Measurements from ENCODE around the gene SLC2A4RG. TPM values are rescaled to one million over a fixed set of nuclear protein-coding genes. Genes with fewer than 3 reads are reported as not detected.

Gene SLC2A4RG
- total RNA-seq, 1 donor from 2014 or later, result 65.6 TPM

DNA sequence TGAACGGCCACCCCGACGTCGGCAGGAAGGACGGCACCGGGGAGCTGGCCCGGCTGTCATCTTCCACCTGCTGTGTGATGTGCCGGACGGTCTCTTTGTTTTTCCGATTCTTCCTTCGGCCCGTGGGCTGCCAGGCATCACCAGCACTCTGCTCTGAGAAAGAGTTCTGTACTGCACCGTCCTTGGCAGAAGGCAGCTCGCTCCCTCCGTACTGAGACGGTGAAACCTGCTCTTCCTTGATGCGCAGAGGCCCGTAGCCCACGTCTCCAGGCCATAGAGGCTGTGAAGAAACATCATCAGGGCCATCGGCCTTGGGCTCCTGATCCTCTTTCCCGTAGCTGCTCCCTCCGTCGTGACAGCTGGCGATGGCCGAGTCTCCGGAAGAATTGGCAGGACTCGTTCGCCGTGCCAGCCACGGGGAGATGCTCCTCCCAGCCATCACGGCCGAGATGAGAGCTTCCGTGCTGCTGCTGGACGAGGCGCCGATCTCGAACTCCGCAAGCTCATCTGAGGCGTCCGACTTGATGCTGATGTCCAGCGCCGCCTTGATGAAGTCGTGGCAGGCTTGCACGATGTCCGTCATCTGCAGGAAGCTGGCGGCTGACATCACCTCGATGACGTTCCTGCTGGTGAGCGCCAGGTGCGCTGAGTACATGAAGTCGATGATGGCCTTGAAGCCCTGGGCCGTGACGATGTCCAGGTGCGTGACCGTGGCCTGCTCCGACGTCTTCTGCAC is 50.4 kb downstream of the SLC2A4RG start:
- H3K4me2 ChIP-seq (ENCODE audit: low read length), result no peak overlapping the region
- H3K9me3 ChIP-seq (ENCODE audit: insufficient read depth, low read depth, low read length), result no peaks in the 10 kb centered on the region
- Mint-ChIP-seq H3K4me3 (ENCODE audit: unreplicated experiment) (no peak overlapping the region), H3K9me3 (ENCODE audit: unreplicated experiment) (peaks cover under 1% of the 10 kb centered on the region), H3K4me1 (ENCODE audit: low read depth, unreplicated experiment) (no peaks in the 10 kb centered on the region), H3K27me3 (ENCODE audit: low read depth, unreplicated experiment) (no peaks in the 10 kb centered on the region), H3K36me3 (ENCODE audit: low read depth, unreplicated experiment) (peaks cover 6% of the 10 kb centered on the region), H3K27ac (ENCODE audit: unreplicated experiment) (no peak overlapping the region)
- peaks cover 3% of the 10 kb centered on the region for H3K79me2 ChIP-seq (ENCODE audit: insufficient read depth, low read length)
- peaks cover 2% of the 10 kb centered on the region for H3K36me3 ChIP-seq (ENCODE audit: insufficient read depth, low read length)
- peaks cover 16% of the 10 kb centered on the region for H4K20me1 ChIP-seq (ENCODE audit: insufficient read depth, low read length)
- FAIRE-seq (no peak), DNase-seq (ENCODE audit: low read depth) (no peak)
- H3K27me3 ChIP-seq (ENCODE audit: insufficient read depth, low read length), result no peaks in the 10 kb centered on the region
- no peaks in the 10 kb centered on the region for H3K4me1 ChIP-seq (ENCODE audit: insufficient read depth, low read length)
- no peak overlapping the region for H2AFZ ChIP-seq (ENCODE audit: low read depth, low read length)
- H3K27ac ChIP-seq (ENCODE audit: low read depth, low read length), result no peak overlapping the region
- H3K4me3 ChIP-seq (ENCODE audit: insufficient read depth, low read depth, low read length), result no peak overlapping the region
- no peak overlapping the region for H3K9ac ChIP-seq (ENCODE audit: low read length)
- no peak for TF ChIP-seq EZH2 (IDR thresholded peaks at IDR 0.05; ENCODE audit: insufficient read depth, low read length)

DNA sequence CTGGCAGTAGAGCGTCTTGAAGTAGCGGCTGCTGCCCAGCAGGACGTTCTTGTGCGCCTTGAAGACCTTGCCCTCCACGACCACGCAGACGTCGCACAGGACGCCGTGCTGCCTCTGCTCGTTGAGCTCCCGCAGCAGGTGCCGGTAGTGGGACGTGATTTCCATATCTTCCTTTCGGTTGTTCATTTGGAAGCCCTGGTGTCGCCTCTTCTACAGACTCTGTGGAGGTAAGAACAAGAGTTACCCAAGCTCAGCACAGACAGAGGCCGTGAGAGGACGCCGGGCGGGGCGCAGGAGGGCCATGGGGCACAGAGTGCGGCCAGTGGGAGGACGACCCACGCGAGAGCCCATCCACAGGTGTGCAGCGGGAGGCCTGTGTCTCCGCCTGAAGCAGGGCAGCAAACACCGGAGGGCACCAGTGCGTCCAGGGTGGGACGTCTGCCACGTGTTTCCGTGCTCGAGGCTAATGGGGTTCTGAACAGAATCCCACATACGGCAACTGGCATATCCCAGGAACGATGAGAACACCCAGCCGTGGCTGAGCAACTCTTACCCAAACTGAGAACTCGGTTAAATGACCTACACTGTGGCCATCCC is 51.1 kb downstream of the SLC2A4RG start:
- Histone ChIP-seq H3K27me3 (ENCODE audit: insufficient read depth, low read length) (no peaks in the 10 kb centered on the region), H3K4me1 (ENCODE audit: insufficient read depth, low read length) (no peaks in the 10 kb centered on the region), H3K4me2 (ENCODE audit: low read length) (no peak overlapping the region), H3K9ac (ENCODE audit: low read length) (no peak overlapping the region), H3K4me3 (ENCODE audit: insufficient read depth, low read depth, low read length) (no peak overlapping the region), H4K20me1 (ENCODE audit: insufficient read depth, low read length) (peaks cover 16% of the 10 kb centered on the region), H3K27ac (ENCODE audit: low read depth, low read length) (no peak overlapping the region), H2AFZ (ENCODE audit: low read depth, low read length) (no peak overlapping the region), H3K9me3 (ENCODE audit: insufficient read depth, low read depth, low read length) (no peaks in the 10 kb centered on the region), H3K36me3 (ENCODE audit: insufficient read depth, low read length) (peaks cover 2% of the 10 kb centered on the region), H3K79me2 (ENCODE audit: insufficient read depth, low read length) (peaks cover 3% of the 10 kb centered on the region)
- no peak for FAIRE-seq
- no peak for DNase-seq (ENCODE audit: low read depth)
- Mint-ChIP-seq H3K4me1 (ENCODE audit: low read depth, unreplicated experiment) (no peaks in the 10 kb centered on the region), H3K9me3 (ENCODE audit: unreplicated experiment) (peaks cover 3% of the 10 kb centered on the region), H3K27ac (ENCODE audit: unreplicated experiment) (no peak overlapping the region), H3K36me3 (ENCODE audit: low read depth, unreplicated experiment) (peaks cover 8% of the 10 kb centered on the region), H3K27me3 (ENCODE audit: low read depth, unreplicated experiment) (no peaks in the 10 kb centered on the region), H3K4me3 (ENCODE audit: unreplicated experiment) (no peak overlapping the region)
- TF ChIP-seq EZH2 (IDR thresholded peaks at IDR 0.05; ENCODE audit: insufficient read depth, low read length) (no peak), CTCF (IDR thresholded peaks at IDR 0.05; ENCODE audit: insufficient read depth, low read depth, low read length) (no peak)

GRCh38 chr20:63791497-63792156 is 52.1 kb downstream of the SLC2A4RG start:
- Histone ChIP-seq H3K9ac (ENCODE audit: low read length) (no peak overlapping the region), H3K79me2 (ENCODE audit: insufficient read depth, low read length) (peaks cover 3% of the 10 kb centered on the region), H2AFZ (ENCODE audit: low read depth, low read length) (no peak overlapping the region), H3K9me3 (ENCODE audit: insufficient read depth, low read depth, low read length) (no peaks in the 10 kb centered on the region), H3K4me2 (ENCODE audit: low read length) (no peak overlapping the region), H3K4me1 (ENCODE audit: insufficient read depth, low read length) (no peaks in the 10 kb centered on the region), H3K27me3 (ENCODE audit: insufficient read depth, low read length) (no peaks in the 10 kb centered on the region), H4K20me1 (ENCODE audit: insufficient read depth, low read length) (peaks cover 13% of the 10 kb centered on the region), H3K36me3 (ENCODE audit: insufficient read depth, low read length) (peaks cover 2% of the 10 kb centered on the region), H3K27ac (ENCODE audit: low read depth, low read length) (no peak overlapping the region), H3K4me3 (ENCODE audit: insufficient read depth, low read depth, low read length) (no peak overlapping the region)
- H3K27ac Mint-ChIP-seq (ENCODE audit: unreplicated experiment), result no peak overlapping the region
- no peak for TF ChIP-seq CTCF (IDR thresholded peaks at IDR 0.05; ENCODE audit: insufficient read depth, low read depth, low read length)
- no peak for FAIRE-seq
- no peaks in the 10 kb centered on the region for H3K4me1 Mint-ChIP-seq (ENCODE audit: low read depth, unreplicated experiment)
- no peak overlapping the region for H3K4me3 Mint-ChIP-seq (ENCODE audit: unreplicated experiment)
- H3K9me3 Mint-ChIP-seq (ENCODE audit: unreplicated experiment), result peaks cover 3% of the 10 kb centered on the region
- no peaks in the 10 kb centered on the region for H3K27me3 Mint-ChIP-seq (ENCODE audit: low read depth, unreplicated experiment)
- DNase-seq (ENCODE audit: low read depth), result no peak
- peaks cover 7% of the 10 kb centered on the region for H3K36me3 Mint-ChIP-seq (ENCODE audit: low read depth, unreplicated experiment)
